ENCODE results near the gene BCLAF3. TPM values are rescaled to one million over a fixed set of nuclear protein-coding genes. Genes with fewer than 3 reads are reported as not detected.

BCLAF3 gene
- polyA plus RNA-seq, 1 experiment = 0.63 TPM

DNA sequence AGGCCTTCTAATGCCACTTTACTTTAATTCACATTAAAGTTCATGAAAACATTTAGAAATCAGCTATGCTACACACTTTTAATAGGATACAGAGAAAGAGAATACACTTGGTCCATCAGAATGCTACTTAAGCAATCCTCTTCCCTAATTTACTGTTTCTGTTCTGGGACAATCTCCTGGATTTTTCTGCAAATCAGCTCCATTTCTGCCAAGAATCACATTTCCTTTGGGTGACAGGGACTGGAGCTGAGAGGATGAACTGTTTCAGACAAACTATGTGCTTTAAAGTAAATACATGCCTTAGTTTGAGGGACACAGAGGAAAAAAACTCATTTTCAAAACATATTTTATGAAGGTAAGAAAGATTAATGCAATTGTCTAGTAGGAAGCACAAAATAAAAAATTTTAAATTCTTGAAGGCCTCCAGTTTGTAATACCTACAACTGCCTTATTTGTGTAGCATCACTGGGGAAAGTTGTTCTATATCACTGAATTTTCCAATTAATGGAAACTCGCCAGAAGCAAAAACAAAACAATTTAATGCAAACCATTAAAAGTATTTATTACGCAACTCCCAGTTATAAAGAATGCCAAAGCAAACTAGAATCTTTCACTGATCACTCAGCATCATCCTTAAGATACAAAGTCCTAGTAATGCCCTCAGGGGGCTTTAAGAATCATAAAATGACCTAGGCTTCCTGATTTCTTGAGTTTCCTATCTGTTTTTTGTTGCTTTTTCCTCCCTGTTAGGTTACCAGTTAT, 36.3 kb downstream of the BCLAF3 start:
- ChIA-PET CTCF (no interaction called here), POLR2A (no interaction called here)
- Histone ChIP-seq H3K4me3 (ENCODE audit: low read depth, low read length) (no peak overlapping the region), H3K36me3 (ENCODE audit: control insufficient read depth, insufficient read depth, low read length) (no peaks in the 10 kb centered on the region), H3K27me3 (ENCODE audit: control insufficient read depth, insufficient read depth, low read length) (no peaks in the 10 kb centered on the region)
- DNase-seq (ENCODE audit: low read depth) = no peak
- TF ChIP-seq, protein P1, sequence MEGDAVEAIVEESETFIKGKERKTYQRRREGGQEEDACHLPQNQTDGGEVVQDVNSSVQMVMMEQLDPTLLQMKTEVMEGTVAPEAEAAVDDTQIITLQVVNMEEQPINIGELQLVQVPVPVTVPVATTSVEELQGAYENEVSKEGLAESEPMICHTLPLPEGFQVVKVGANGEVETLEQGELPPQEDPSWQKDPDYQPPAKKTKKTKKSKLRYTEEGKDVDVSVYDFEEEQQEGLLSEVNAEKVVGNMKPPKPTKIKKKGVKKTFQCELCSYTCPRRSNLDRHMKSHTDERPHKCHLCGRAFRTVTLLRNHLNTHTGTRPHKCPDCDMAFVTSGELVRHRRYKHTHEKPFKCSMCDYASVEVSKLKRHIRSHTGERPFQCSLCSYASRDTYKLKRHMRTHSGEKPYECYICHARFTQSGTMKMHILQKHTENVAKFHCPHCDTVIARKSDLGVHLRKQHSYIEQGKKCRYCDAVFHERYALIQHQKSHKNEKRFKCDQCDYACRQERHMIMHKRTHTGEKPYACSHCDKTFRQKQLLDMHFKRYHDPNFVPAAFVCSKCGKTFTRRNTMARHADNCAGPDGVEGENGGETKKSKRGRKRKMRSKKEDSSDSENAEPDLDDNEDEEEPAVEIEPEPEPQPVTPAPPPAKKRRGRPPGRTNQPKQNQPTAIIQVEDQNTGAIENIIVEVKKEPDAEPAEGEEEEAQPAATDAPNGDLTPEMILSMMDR (IDR thresholded peaks at IDR 0.05; ENCODE audit: insufficient read depth, low read depth, low read length) = no peak

DNA sequence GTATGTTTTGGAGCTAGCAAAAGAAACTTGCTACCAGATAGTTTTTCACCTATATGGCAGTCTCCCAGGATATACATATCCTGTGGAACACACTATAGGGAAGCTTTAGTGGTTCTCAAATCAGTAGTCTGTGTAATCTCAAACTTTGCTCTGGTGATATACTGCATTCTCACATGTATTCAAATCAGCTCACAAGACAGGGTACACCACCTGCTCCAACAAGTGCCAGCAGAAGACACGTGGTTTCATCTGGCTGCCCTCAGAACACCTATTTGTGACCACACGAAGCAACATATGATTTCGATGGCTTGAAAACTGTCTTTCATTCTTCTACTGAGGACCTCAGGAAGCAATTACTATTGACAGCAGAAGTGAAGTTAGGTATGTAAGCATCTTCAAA, 37.7 kb downstream of the BCLAF3 start:
- TF ChIP-seq, protein P1 (IDR thresholded peaks at IDR 0.05; ENCODE audit: insufficient read depth, low read depth, low read length) = no peak
- Histone ChIP-seq H3K27me3 (ENCODE audit: control insufficient read depth, insufficient read depth, low read length) (no peaks in the 10 kb centered on the region), H3K4me3 (ENCODE audit: low read depth, low read length) (no peak overlapping the region), H3K36me3 (ENCODE audit: control insufficient read depth, insufficient read depth, low read length) (no peaks in the 10 kb centered on the region)
- ChIA-PET POLR2A (no interaction called here), CTCF (no interaction called here)
- DNase-seq (ENCODE audit: low read depth) = no peak

DNA sequence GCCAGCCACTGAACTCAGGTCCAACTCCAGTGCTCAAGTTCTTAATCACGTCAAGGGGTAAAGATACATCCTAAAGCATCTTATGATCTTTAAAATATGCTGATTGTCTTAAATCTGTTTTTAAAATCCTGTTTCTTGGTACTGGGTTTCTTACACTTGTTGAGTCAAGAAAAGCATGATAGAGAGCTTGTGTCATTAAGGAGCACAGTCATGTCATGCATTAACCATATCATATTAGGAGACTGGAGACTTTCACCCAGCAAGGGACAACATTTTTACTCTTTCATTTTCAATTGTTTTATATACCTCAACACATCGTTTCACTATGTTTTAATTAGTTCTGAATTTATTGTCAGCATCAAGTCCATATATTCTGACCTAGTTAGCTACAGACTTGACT, 41.5 kb downstream of the BCLAF3 start:
- Histone ChIP-seq H3K27me3 (ENCODE audit: control insufficient read depth, insufficient read depth, low read length) (no peaks in the 10 kb centered on the region), H3K4me3 (ENCODE audit: low read depth, low read length) (no peak overlapping the region), H3K36me3 (ENCODE audit: control insufficient read depth, insufficient read depth, low read length) (no peaks in the 10 kb centered on the region)
- ChIA-PET POLR2A (no interaction called here), CTCF (interaction anchor here (0.7 kb wide), 1 partner anchor 167 kb away, joined by 4 read pairs; no protein-coding TSS in a partner anchor)
- no peak for DNase-seq (ENCODE audit: low read depth)
- TF ChIP-seq, protein P1 (IDR thresholded peaks at IDR 0.05; ENCODE audit: insufficient read depth, low read depth, low read length) = no peak

DNA sequence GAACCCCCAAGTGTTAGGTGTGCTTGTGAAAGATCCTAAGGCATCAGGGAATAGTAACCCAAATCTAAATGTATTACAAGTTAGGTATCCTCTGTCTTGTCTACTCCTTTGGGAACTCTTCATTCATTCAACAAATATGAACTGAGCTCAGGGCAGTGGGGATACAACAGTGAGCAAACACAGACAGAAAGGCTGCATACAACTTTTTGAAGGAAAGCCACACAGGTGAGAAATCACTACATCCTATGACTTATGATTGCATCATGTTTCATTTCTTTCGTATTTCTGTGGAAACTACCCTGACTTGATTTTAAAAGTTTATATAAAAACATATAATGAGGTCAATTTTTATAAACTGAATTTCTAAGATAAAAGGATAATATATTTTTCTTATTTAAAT, 43.2 kb downstream of the BCLAF3 start:
- TF ChIP-seq, protein P1 (IDR thresholded peaks at IDR 0.05; ENCODE audit: insufficient read depth, low read depth, low read length) = no peak
- H3K27me3 ChIP-seq (ENCODE audit: control insufficient read depth, insufficient read depth, low read length) = no peaks in the 10 kb centered on the region
- H3K36me3 ChIP-seq (ENCODE audit: control insufficient read depth, insufficient read depth, low read length) = no peaks in the 10 kb centered on the region
- no peak for DNase-seq (ENCODE audit: low read depth)
- ChIA-PET CTCF (no interaction called here), POLR2A (no interaction called here)
- H3K4me3 ChIP-seq (ENCODE audit: low read depth, low read length) = no peak overlapping the region

Small RNA genes lying within 50 kb of the gene (small RNA-seq; reads per million reads assigned to genes)
- 26.1 reads per million, percentile 85 among the genes with 10 or more reads in this experiment for gene MIR23C (ENCODE audit: insufficient read length, low read depth, low replicate concordance)
- not detected for gene RF00019 (ENCODE audit: insufficient read length, low read depth, low replicate concordance)

Other genes with a start within 250 kb of the BCLAF3 start
- gene SH3KBP1, start 103.5 kb downstream of the BCLAF3 start, polyA plus RNA-seq (2011; rRNA removed) = 23.5 and 32.7 TPM in 2 replicates
- 0.18 and 0.21 TPM in 2 replicates for gene MAP7D2, start 125.8 kb upstream of the BCLAF3 start, polyA plus RNA-seq (2011; rRNA removed)
- gene EIF1AX, start 150.8 kb upstream of the BCLAF3 start, polyA plus RNA-seq (2011; rRNA removed) = 12.8 and 42.0 TPM in 2 replicates

All from BJ (cell line).